HG02885 (cell line): ENCODE data around the gene IMMP2L.
A peak's percentile ranks its signal among the peaks of the same experiment; 100 is the strongest.
"Not testable (repeated sequence)": the region's sequence is repeated elsewhere in the genome, so short reads cannot be mapped to it uniquely, and the experiment has no call there.

Experiments
- ATAC-seq: cut with Tn5 transposase; IDR thresholded peaks from one replicate; pipeline ENCODE4 v1.9.1; 2021; ENCODE audit warnings: mild to moderate bottlenecking; ENCODE audit not compliant: unreplicated experiment, poor library complexity

The IMMP2L gene

GRCh38 chr7:111290419-111290818, 271.9 kb downstream of the IMMP2L start:
- no peak for ATAC-seq

- not testable (repeated sequence) for ATAC-seq
Observed at GRCh38 chr7:111288441-111288840, 273.9 kb downstream of the IMMP2L start.

- ATAC-seq: no peak
Observed at GRCh38 chr7:111282626-111283025, 279.7 kb downstream of the IMMP2L start.

- no peak for ATAC-seq
Observed at GRCh38 chr7:111274857-111275256, 287.4 kb downstream of the IMMP2L start.

GRCh38 chr7:111272092-111272491, 290.2 kb downstream of the IMMP2L start:
- ATAC-seq: no peak

GRCh38 chr7:111270794-111271193, 291.5 kb downstream of the IMMP2L start:
- ATAC-seq: not testable (repeated sequence)

- no peak for ATAC-seq
Observed at GRCh38 chr7:111268941-111269340, 293.4 kb downstream of the IMMP2L start.

GRCh38 chr7:111266613-111267012, 295.7 kb downstream of the IMMP2L start:
- no peak for ATAC-seq

GRCh38 chr7:111265394-111265793, 296.9 kb downstream of the IMMP2L start:
- ATAC-seq: no peak

- no peak for ATAC-seq
Observed at GRCh38 chr7:111264981-111265380, 297.3 kb downstream of the IMMP2L start.

- ATAC-seq: no peak
Observed at GRCh38 chr7:111264111-111264868, 298.0 kb downstream of the IMMP2L start.

GRCh38 chr7:111262293-111263116, 299.8 kb downstream of the IMMP2L start:
- ATAC-seq: no peak

- no peak for ATAC-seq
Observed at GRCh38 chr7:111261496-111261895, 300.8 kb downstream of the IMMP2L start.

GRCh38 chr7:111259991-111260390, 302.3 kb downstream of the IMMP2L start:
- ATAC-seq: no peak

- ATAC-seq: no peak
Observed at GRCh38 chr7:111256391-111256790, 305.9 kb downstream of the IMMP2L start.

GRCh38 chr7:111255576-111255975, 306.7 kb downstream of the IMMP2L start:
- no peak for ATAC-seq

- not testable (repeated sequence) for ATAC-seq
Observed at GRCh38 chr7:111251365-111251764, 310.9 kb downstream of the IMMP2L start.

- ATAC-seq: not testable (repeated sequence)
Observed at GRCh38 chr7:111249807-111250206, 312.5 kb downstream of the IMMP2L start.

GRCh38 chr7:111242141-111242755, 320.0 kb downstream of the IMMP2L start:
- no peak for ATAC-seq

GRCh38 chr7:111240371-111240770, 321.9 kb downstream of the IMMP2L start:
- ATAC-seq: peak; percentile 72

- ATAC-seq: no peak
Observed at GRCh38 chr7:111239437-111239836, 322.9 kb downstream of the IMMP2L start.
